Muscle layer of colon (tissue), 2 donors: ENCODE data around the gene PITX2.
"Not testable (repeated sequence)": the region's sequence is repeated elsewhere in the genome, so short reads cannot be mapped to it uniquely, and the experiment has no call there.

Source experiments
- H3K27ac ChIP-seq: one replicate; pipeline ENCODE4 v1.7.0; 2013; ENCODE audit warnings: low read depth, mild to moderate bottlenecking, low read length, moderate library complexity
- H3K27me3 ChIP-seq, 2 donors: one replicate each; pipeline ENCODE4 v1.7.0; 2013; ENCODE audit warnings: low read length in 2 of 2, mild to moderate bottlenecking in 2 of 2; ENCODE audit not compliant: insufficient read depth in 2 of 2, control insufficient read depth in 1 of 2
- H3K36me3 ChIP-seq: one replicate; pipeline ENCODE4 v1.7.0; 2013; ENCODE audit warnings: mild to moderate bottlenecking, low read length; ENCODE audit not compliant: insufficient read depth
- H3K4me1 ChIP-seq: one replicate; pipeline ENCODE4 v1.7.0; 2013; ENCODE audit warnings: mild to moderate bottlenecking, low read length; ENCODE audit not compliant: insufficient read depth
- H3K4me3 ChIP-seq, 2 donors: one replicate each; pipeline ENCODE4 v1.7.0; 2013; ENCODE audit warnings: low read length in 2 of 2, low read depth in 1 of 2, mild to moderate bottlenecking in 1 of 2, moderate library complexity in 1 of 2
- H3K9ac ChIP-seq: one replicate; pipeline ENCODE4 v1.7.0; 2013; ENCODE audit warnings: low read length
- H3K9me3 ChIP-seq: one replicate; pipeline ENCODE4 v1.7.0; 2013; ENCODE audit warnings: mild to moderate bottlenecking, low read length
- donor health status: abdominal sarcoma.
- donor health status: Adenocarcinoma of cecum.

PITX2 gene

DNA sequence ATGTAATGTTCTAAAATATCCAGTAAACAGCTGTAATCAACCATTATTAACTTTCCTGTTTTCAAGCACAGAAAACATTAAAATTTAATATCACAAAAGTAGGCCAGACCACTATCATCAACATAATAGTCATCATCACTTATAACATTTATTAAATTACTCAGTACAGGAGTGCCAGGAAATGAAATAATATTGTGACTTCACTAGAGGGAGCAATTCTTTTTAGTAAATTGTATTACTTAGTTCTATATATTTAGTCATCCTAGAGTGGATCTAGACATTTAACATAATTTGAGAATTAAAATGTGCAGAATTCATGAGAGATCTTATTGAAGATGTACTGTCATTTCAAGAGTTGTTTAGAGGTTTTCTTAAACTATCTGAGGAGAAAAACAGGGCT, 33.6 kb downstream of the PITX2 start:
- Histone ChIP-seq H3K4me1 (no peaks in the 10 kb centered on the region), H3K9me3 (no peaks in the 10 kb centered on the region), H3K4me3 (no peak overlapping the region), H3K36me3 (no peaks in the 10 kb centered on the region), H3K27me3 (no peaks in the 10 kb centered on the region), H3K9ac (no peak overlapping the region), H3K27ac (no peak overlapping the region)

DNA sequence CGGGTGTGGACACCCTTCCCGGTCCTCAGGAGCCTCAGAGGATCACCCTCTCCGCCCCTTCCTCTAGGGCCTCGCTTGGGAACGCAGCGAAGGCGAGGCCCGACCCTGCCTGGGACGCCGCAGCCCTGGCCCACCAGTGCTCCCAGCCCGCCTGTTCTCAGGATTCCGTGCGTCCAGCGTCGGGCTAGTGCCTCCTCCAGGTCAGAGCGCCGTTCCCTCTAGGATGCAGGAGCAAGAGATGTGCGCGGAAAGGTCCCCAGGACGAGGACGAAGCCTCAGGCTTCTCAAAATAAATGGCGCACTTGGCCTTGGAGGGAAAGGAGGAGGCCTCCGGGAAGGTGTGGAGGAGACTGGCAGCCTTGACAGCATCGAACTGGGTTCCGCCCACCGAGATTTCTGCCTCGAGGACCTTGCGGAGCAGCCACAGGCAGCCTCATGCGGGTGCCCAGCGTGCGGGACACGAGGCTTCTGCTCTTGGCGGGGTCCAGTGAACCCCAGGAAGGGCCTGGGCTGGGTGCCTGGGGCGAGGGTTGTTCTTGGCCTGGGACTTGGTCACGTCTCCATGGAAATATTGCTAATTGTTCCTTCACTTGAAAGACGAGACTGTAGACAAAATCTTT, 35.1 kb downstream of the PITX2 start:
- Histone ChIP-seq H3K4me1 (no peaks in the 10 kb centered on the region), H3K36me3 (no peaks in the 10 kb centered on the region), H3K4me3 (no peak overlapping the region), H3K27me3 (no peaks in the 10 kb centered on the region), H3K9ac (no peak overlapping the region), H3K27ac (no peak overlapping the region), H3K9me3 (no peaks in the 10 kb centered on the region)

DNA sequence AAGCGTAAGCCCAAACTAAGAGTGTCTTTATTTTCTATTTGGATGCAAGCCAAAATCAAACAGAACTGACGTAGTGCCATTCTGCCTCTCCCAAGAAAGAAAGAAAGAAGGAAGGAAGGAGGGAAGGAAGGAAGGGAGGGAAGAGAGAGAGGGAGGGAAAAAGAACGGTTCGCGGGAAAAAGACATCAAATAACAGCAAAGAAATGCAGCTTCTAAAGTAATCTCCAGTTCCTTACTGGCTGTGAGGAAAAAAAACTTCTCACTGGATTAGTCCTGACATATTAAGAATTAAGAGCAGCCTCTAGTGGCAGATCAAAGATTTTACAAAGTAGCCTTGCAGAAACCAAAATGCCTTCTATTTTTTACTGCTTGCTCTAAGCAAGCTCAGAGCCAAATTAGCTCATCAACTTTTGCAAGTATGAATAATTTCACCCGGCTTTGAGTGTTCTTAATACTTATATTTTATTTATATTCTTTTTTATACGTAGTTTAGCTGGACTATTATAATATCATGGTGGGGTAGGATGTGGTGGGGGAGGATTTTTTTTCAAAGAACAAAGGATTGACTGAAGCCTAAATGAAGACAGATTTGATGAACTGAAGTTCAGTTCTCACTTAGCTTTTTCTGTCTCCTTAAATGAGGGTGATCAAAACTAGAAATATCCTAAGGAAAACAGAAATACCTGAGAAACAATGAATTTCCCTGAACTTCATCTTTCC, 36.6 kb downstream of the PITX2 start:
- Histone ChIP-seq H3K27me3 (no peaks in the 10 kb centered on the region), H3K27ac (no peak overlapping the region), H3K9ac (no peak overlapping the region), H3K4me3 (no peak overlapping the region), H3K9me3 (no peaks in the 10 kb centered on the region), H3K4me1 (no peaks in the 10 kb centered on the region), H3K36me3 (no peaks in the 10 kb centered on the region)

DNA sequence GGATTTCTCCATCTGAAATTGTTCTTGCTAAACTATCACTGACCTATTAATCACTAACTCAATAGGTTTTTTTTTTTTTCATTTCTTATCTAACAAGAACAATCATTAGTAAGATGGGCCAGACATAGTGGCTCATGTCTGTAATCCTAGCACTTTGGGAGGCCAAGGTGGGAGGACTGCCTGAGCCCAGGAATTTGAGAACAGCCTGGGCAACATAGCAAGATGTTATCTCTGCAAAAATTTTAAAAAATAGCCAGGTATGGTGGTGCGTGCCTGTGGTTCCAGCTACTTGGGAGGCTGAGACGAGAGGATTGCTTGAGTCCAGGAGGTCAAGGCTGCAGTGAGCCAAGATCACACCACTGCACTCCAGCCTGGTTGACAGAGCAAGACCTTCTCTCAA, 46.2 kb downstream of the PITX2 start:
- H3K9me3 ChIP-seq, H3K4me3 ChIP-seq, H3K4me1 ChIP-seq, H3K27me3 ChIP-seq, H3K36me3 ChIP-seq, H3K27ac ChIP-seq, H3K9ac ChIP-seq: not testable (repeated sequence)
